GM21526 (cell line): Measurements from ENCODE around the gene MVP.
A peak's percentile ranks its signal among the peaks of the same experiment; 100 is the strongest.
"Not testable (repeated sequence)": the region's sequence is repeated elsewhere in the genome, so short reads cannot be mapped to it uniquely, and the experiment has no call there.

Experiments used
- ATAC-seq: cut with Tn5 transposase; IDR thresholded peaks from one replicate; pipeline ENCODE4 v1.9.1; 2021; ENCODE audit warnings: moderate library complexity; ENCODE audit not compliant: unreplicated experiment, low FRiP score

MVP gene

DNA sequence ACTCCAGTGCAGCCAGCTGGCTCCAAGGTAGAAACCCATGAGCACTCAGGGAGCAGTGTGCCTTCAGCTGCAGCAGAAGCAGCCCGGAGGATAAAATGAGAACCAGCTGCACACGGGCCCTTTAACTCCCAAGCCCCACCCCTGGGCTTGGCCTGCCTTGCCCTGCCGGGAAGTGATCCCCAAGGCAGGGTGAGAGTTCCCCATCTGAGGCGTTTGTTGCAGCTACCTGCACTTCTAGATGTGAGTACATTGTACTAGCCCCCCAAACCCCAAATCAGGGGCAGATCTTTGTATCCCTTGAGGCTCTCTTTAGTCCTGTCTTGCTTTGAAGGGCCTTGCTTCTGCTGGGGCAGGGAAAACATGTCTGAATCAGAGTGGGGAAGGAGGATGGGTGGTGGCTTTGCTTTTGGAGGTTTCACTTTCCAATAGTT is at the start of gene MVP:
Gene MVP (plus strand): TSS at position 192 of the 431 bp plus-strand sequence. CDS start 10,088 bp downstream, outside the sequence.
- no peak for ATAC-seq

GRCh38 chr16:29772330-29772729 is 47.9 kb upstream of the MVP start:
- not testable (repeated sequence) for ATAC-seq

- ATAC-seq = no peak
These were observed 45.5 kb upstream of the MVP start for GRCh38 chr16:29774730-29775129.

- no peak for ATAC-seq
These were observed 44.4 kb upstream of the MVP start for GRCh38 chr16:29775742-29776408.

GRCh38 chr16:29777576-29778350 is 42.5 kb upstream of the MVP start, which contains the start of gene ZG16:
TSS of gene ZG16 (plus strand) at chr16:29778256. CDS start at chr16:29779267, 1,011 bp downstream.
- no peak for ATAC-seq

- no peak for ATAC-seq
These were observed 40.8 kb upstream of the MVP start for GRCh38 chr16:29779474-29779873.

DNA sequence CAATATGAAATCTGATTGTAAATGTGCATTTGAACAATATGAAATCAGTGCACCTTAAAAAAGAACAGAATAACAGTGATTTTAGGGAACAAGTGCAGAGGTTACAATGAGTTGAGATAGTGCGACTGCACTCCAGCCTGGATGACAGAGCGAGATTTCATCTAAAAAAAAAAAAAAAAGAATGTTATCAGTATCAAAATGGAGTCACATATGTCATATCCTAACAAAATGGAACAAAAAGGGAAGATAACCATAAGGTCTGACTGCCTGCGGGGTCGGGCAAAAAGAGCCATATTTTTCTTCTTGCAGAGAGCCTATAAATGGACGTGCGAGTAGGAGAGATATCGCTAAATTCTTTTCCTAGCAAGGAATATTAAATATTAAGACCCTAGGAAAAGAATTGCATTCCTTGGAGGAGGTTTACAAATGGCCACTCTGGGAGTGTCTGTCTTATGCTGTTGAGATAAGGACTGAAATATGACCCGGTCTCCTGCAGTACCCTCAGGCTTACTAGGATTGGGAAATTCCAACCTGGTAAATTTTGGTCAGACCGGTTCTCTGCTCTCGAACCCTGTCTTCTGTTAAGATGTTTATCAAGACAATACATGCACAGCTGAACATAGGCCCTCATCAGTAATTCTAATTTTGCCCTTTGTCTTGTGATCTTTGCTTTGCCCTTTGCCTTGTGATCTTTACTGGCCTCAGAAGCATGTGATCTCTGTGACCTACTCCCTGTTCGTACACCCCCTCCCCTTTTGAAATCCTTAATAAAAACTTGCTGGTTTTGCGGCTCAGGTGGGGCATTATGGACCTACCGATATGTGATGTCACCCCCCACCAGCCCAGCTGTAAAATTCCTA is 36.9 kb upstream of the MVP start:
- ATAC-seq = not testable (repeated sequence)

DNA sequence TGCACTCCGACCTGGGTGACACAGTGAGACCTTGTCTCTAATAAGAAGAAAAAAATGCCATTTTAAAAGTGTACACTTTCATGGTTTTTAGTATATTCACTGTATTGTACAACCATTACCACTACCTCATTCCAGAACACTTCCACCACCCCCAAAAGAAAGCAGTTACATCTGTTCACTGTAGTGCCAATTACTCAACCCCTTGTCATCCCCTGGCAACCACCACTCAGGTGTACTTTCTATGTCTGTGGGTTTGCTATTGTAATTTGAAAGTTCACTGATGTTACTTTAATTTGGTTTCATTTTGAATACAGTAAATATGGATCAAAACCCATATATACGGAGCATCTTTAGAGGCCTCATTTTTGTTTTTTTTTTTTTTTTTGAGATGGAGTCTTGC is 36.1 kb upstream of the MVP start:
- ATAC-seq = no peak

DNA sequence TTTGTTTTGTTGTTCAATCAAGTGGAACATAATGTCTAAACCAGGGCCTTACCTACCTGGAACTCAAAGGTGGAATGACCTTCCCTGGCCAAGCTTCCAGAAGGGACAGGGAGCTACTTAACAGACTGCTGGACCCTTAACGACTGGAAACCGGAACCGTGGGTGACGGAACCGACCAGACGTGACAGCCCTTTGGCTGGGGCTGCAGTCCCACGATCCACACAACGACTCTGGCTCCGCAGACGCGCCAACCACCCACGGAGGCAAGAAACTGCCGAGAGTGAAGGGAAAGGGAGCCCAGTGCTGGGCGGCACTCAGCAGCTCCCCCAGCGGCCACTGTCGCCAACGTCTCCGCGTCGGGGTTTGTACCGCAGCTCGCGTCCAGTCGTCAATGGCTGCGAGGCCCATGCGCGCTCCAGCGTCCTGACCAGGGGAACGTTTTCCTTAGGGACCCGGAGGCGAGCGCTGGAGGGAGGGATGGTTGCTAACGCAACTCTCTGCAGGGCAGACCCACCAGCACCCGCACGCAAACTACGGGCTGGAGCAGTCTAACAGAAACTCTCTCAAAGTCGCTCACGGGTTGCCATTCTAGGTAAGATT is 35.3 kb upstream of the MVP start:
- no peak for ATAC-seq

GRCh38 chr16:29787155-29787554 is 33.1 kb upstream of the MVP start:
- ATAC-seq = not testable (repeated sequence)

DNA sequence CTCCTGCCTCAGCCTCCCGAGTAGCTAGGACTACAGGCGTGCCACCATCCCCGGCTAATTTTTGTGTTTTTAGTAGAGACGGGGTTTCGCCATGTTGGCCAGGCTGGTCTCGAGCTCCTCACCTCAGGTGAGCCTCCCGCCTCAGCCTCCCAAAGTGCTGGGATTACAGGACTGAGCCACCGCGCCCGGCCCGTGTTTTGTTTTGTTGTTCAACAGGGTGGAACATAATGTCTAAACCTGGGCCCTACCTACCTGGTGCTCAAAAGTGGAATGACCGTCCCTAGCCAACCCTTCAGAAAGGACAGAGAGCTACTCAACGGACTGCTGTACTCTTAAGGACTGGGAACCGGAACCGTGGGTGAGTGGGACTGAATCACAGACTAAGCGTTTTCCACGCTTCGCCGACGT is 30.5 kb upstream of the MVP start:
- ATAC-seq = no peak

GRCh38 chr16:29790183-29790948 is 29.9 kb upstream of the MVP start, which contains the start of gene KIF22:
TSS of gene KIF22 (plus strand) at chr16:29790751. CDS start at chr16:29790760, 9 bp downstream.
- peak; percentile 78 for ATAC-seq

DNA sequence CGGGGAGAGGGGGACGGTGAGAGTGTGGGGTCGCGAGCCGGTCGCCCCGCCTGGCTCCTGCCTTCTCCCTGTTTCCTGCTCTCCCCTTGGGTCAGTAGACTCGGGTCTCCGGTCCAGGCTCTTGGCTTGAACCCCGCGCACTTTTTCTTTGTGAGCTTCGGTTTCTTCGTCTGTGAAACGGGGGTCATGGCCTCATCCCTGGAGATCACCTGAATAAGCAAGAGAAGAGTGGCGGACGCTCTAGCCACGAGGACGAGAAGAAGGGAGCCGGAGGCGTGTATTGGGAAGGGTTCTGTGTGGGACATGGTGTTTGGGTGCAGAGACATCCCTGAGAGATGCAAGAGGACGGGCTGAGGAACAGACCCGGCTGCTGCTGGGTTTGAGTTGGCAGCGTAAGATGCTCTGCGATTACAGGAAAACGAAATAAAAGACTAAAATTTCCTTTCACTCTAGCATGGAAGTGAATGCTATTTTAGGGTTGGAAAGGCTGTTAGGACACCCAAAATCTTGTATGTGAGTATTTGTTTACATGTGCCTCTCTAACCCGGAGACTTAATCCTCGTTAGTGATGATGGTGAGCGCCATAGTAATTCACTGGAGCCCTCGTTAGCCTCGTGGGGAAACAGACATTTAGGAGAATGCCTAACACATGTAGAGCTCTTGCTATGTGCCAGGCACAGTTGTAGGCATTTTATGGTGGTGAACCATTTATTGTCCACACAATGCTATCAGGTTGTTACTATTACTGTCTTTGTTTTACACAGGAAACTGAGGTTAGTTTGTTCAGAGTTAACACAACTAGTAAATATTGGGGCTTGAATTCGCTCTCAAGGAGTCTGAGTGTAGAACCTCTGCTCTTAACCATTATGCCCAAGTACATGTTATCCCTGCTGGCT is 29.1 kb upstream of the MVP start:
- ATAC-seq = peak; percentile 7

DNA sequence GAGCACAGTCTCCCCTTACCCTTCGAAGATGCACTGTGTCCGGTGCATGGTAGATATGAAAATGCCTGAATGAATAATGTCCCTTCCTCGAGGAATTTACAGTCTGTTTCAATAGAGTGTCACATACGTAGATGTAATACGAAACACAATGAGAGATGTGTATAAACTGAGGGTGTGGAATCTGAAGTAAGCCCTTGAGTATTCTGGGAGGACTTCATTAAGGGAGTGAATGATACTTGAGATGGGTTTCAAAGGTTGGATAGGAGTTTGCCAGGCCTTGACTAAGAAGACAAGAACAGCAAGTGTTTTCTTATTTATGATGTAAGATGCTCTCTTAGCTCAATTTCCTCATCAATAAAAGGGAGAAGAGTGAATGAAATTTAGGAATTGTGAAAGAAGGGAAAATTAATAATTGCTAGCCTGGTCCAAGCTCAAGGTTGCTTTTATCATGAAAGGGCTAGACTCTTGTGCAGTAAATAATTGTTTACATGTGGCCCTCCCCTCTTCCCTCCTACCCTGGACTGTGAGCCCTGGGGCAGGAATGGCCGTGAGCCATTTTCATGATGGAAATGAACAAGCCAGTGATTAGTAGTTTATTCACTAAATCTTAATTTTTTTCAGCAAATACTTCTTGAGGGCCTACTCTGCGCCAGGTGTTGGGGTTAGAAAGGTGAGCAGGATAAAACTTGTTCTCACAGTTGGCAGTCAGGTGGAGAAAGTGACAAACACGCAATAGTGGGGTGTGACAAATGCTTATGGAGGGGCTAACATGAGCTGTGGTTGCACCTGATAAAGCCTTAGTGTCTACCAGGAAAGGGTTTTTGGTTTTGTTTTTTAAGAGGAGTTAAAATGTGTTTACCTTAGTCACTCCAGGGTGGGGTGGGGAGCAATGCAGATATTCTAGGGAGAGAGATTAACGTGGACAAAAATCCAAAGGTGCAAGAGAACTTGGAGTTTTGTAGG is 28.1 kb upstream of the MVP start:
- no peak for ATAC-seq

GRCh38 chr16:29793153-29793552 is 27.1 kb upstream of the MVP start:
- not testable (repeated sequence) for ATAC-seq

GRCh38 chr16:29794231-29794710 is 26.0 kb upstream of the MVP start:
- no peak for ATAC-seq

GRCh38 chr16:29802416-29802935 is 17.8 kb upstream of the MVP start:
- ATAC-seq = no peak
